ENCODE results near the gene ADAMTS12. TPM values are rescaled to one million over a fixed set of nuclear protein-coding genes. Genes with fewer than 3 reads are reported as not detected.

ADAMTS12 gene
- total RNA-seq, 1 experiment from 2014 or later: not detected

DNA sequence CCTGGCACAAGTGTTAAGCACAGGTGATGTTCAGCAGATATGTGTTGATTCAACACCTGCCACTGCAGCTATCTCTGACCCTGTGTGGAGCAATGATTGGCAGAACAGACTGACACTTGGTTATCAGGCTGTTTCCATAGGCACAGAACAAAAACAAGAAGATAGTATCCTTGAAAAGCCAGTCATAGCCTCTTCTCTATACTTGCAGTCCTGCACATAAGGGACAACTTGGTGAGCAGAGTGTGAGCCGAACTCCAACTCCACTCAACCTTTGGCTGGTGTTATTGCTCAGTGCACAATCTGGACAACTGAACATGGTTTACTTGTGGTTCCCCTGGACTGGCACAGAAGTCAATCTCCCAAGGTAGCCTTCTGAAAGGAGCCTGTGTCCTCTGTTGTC lies 99.2 kb downstream of the ADAMTS12 start:
- H3K9me3 Mint-ChIP-seq (ENCODE audit: unreplicated experiment): no peaks in the 10 kb centered on the region
- ChIA-PET POLR2A (no interaction called here), CTCF (no interaction called here)
- Histone ChIP-seq H3K4me3 (ENCODE audit: low read depth, low read length) (no peak overlapping the region), H3K36me3 (ENCODE audit: control insufficient read depth, insufficient read depth, low read length) (no peaks in the 10 kb centered on the region), H3K27me3 (replicated peaks; ENCODE audit: control insufficient read depth, insufficient read depth, low read length) (no peaks in the 10 kb centered on the region; the same call in 1 of the 2 replicates), H3K4me1 (no peaks in the 10 kb centered on the region), H3K9me3 (no peaks in the 10 kb centered on the region)
- no peak overlapping the region for H3K27ac Mint-ChIP-seq (ENCODE audit: unreplicated experiment)
- H3K4me1 Mint-ChIP-seq (ENCODE audit: low read depth, unreplicated experiment): no peaks in the 10 kb centered on the region
- H3K4me3 Mint-ChIP-seq (ENCODE audit: unreplicated experiment): no peak overlapping the region
- peaks cover 3% of the 10 kb centered on the region for H3K27me3 Mint-ChIP-seq (ENCODE audit: insufficient read depth, unreplicated experiment)
- no TSS peak for BruUV-seq (replicated peaks)
- intact Hi-C loops (cut with micrococcal nuclease; ENCODE audit: unreplicated experiment): no loop called here
- DNase-seq: no peak
- TF ChIP-seq, protein P1, sequence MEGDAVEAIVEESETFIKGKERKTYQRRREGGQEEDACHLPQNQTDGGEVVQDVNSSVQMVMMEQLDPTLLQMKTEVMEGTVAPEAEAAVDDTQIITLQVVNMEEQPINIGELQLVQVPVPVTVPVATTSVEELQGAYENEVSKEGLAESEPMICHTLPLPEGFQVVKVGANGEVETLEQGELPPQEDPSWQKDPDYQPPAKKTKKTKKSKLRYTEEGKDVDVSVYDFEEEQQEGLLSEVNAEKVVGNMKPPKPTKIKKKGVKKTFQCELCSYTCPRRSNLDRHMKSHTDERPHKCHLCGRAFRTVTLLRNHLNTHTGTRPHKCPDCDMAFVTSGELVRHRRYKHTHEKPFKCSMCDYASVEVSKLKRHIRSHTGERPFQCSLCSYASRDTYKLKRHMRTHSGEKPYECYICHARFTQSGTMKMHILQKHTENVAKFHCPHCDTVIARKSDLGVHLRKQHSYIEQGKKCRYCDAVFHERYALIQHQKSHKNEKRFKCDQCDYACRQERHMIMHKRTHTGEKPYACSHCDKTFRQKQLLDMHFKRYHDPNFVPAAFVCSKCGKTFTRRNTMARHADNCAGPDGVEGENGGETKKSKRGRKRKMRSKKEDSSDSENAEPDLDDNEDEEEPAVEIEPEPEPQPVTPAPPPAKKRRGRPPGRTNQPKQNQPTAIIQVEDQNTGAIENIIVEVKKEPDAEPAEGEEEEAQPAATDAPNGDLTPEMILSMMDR (IDR thresholded peaks at IDR 0.05; ENCODE audit: insufficient read depth in 1 of 2, low read depth in 1 of 2, low read length in 1 of 2, severe bottlenecking in 1 of 2, unreplicated experiment in 1 of 2): no peak
- H3K36me3 Mint-ChIP-seq (ENCODE audit: insufficient read depth, unreplicated experiment): no peaks in the 10 kb centered on the region

DNA sequence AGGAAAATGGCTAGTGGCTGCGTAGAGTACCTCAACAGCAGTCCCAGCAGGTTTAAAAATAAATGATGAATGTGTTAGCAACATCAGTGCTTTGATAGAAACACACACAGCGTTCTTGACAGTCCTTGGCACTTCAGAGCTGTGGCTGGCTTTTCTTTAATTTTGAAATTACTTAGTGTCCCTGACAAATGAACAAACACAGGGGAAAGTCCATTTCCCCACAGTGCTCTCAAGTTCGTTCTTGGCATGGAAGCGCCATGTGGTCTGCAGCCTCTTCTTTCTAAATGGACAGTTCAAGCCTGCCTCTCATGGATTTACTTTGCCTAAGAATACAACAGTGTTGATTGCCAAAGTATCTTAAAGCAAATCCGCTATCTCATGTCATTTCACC lies 102.2 kb downstream of the ADAMTS12 start:
- POLR2A ChIA-PET: no interaction called here
- Mint-ChIP-seq H3K4me3 (ENCODE audit: unreplicated experiment) (no peak overlapping the region), H3K36me3 (ENCODE audit: insufficient read depth, unreplicated experiment) (no peaks in the 10 kb centered on the region), H3K27ac (ENCODE audit: unreplicated experiment) (no peak overlapping the region), H3K9me3 (ENCODE audit: unreplicated experiment) (no peaks in the 10 kb centered on the region), H3K27me3 (ENCODE audit: insufficient read depth, unreplicated experiment) (peaks cover 3% of the 10 kb centered on the region), H3K4me1 (ENCODE audit: low read depth, unreplicated experiment) (no peaks in the 10 kb centered on the region)
- intact Hi-C loops (cut with micrococcal nuclease; ENCODE audit: unreplicated experiment): no loop called here
- TF ChIP-seq, protein P1 (IDR thresholded peaks at IDR 0.05; ENCODE audit: insufficient read depth in 1 of 2, low read depth in 1 of 2, low read length in 1 of 2, severe bottlenecking in 1 of 2, unreplicated experiment in 1 of 2): no peak
- Histone ChIP-seq H3K36me3 (ENCODE audit: control insufficient read depth, insufficient read depth, low read length) (no peaks in the 10 kb centered on the region), H3K4me1 (no peaks in the 10 kb centered on the region), H3K27me3 (replicated peaks; ENCODE audit: control insufficient read depth, insufficient read depth, low read length) (no peaks in the 10 kb centered on the region; the same call in 1 of the 2 replicates), H3K4me3 (ENCODE audit: low read depth, low read length) (no peak overlapping the region), H3K9me3 (no peaks in the 10 kb centered on the region)
- no peak for DNase-seq
- CTCF ChIA-PET: no interaction called here
- no TSS peak for BruUV-seq (replicated peaks)

DNA sequence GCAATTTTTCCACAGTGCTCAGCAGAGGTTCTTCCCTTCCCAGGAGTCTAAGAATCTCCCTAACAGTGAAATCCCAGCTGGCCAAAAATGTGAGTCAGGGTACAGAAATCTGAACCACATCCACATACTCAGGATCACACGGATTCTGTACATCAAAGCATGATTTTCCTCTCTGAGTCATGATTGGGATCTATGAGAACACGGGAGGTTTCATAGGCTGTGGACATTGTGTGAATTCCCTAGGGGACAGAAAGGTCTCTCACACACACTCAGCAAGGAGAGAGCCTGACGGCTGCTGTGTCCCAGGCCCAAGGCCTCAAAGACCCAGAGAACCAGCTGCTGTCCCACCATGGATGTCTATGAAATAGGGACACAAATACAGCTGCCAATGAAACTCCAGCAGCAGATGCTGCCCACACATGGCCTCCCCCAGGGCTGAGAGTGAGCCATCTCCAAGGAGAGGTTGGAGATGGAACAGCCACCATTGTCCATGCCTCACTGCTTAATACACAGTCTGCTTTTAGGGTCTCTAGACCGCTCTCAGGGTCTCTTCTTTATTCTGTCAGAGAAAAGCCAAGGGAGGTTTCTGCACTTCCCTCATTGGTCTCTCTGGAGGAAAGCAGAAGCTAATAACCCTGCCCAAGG lies 102.7 kb downstream of the ADAMTS12 start:
- H3K9me3 Mint-ChIP-seq (ENCODE audit: unreplicated experiment): no peaks in the 10 kb centered on the region
- H3K4me1 ChIP-seq: no peaks in the 10 kb centered on the region
- H3K36me3 Mint-ChIP-seq (ENCODE audit: insufficient read depth, unreplicated experiment): no peaks in the 10 kb centered on the region
- DNase-seq: no peak
- intact Hi-C loops (cut with micrococcal nuclease; ENCODE audit: unreplicated experiment): no loop called here
- ChIA-PET POLR2A (no interaction called here), CTCF (no interaction called here)
- H3K27ac Mint-ChIP-seq (ENCODE audit: unreplicated experiment): no peak overlapping the region
- no peak overlapping the region for H3K4me3 ChIP-seq (ENCODE audit: low read depth, low read length)
- H3K9me3 ChIP-seq: no peaks in the 10 kb centered on the region
- no peaks in the 10 kb centered on the region for H3K36me3 ChIP-seq (ENCODE audit: control insufficient read depth, insufficient read depth, low read length)
- H3K27me3 Mint-ChIP-seq (ENCODE audit: insufficient read depth, unreplicated experiment): peaks cover 3% of the 10 kb centered on the region
- H3K4me3 Mint-ChIP-seq (ENCODE audit: unreplicated experiment): no peak overlapping the region
- no TSS peak for BruUV-seq (replicated peaks)
- no peaks in the 10 kb centered on the region; the same call in 1 of the 2 replicates for H3K27me3 ChIP-seq (replicated peaks; ENCODE audit: control insufficient read depth, insufficient read depth, low read length)
- H3K4me1 Mint-ChIP-seq (ENCODE audit: low read depth, unreplicated experiment): no peaks in the 10 kb centered on the region
- TF ChIP-seq, protein P1 (IDR thresholded peaks at IDR 0.05; ENCODE audit: insufficient read depth in 1 of 2, low read depth in 1 of 2, low read length in 1 of 2, severe bottlenecking in 1 of 2, unreplicated experiment in 1 of 2): no peak
